ENCODE results near the gene PPP2R5E. TPM values are rescaled to one million over a fixed set of nuclear protein-coding genes. Genes with fewer than 3 reads are reported as not detected.

PPP2R5E gene
- total and polyA plus RNA-seq, 11 donors: 6.2 to 44.2 (median 31.3) TPM

GRCh38 chr14:63493246-63493645 lies 49.9 kb downstream of the PPP2R5E start:
- ATAC-seq: peak; percentile 40 to 75 (median 62)
- no peak for DNase-seq
- H3K4me1 ChIP-seq: peaks cover 0 to 56% (median 18%) of the 10 kb centered on the region in 12 donors
- 40 to 65% (median 60%) methylated on average over 7 of the region's 7 CpGs for WGBS, 4 donors
- no peaks in the 10 kb centered on the region for H3K36me3 ChIP-seq
- H3K27me3 ChIP-seq: no peaks in the 10 kb centered on the region
- H3K27ac ChIP-seq: peak overlapping the region in 1 of 12 donors; percentile 4
- H3K9me3 ChIP-seq: no peaks in the 10 kb centered on the region
- H3K4me3 ChIP-seq: no peak overlapping the region
- intact Hi-C loops (cut with DNase I): loop anchor here in 1 of 10 donors (5.0 kb wide), 1 partner anchor 49 kb away; the partner anchor contains the start of gene PPP2R5E
- TF ChIP-seq POLR2A (IDR thresholded peaks at IDR 0.05): no peak
- TF ChIP-seq CTCF (IDR thresholded peaks at IDR 0.05): peak in 3 of 12 donors; percentile 8 to 16 (median 16)

- intact Hi-C loops (cut with DNase I): loop anchor here in 1 of 10 donors (5.0 kb wide), 1 partner anchor 50 kb away; the partner anchor contains the start of gene PPP2R5E
- Histone ChIP-seq H3K4me3 (no peak overlapping the region), H3K27me3 (no peaks in the 10 kb centered on the region), H3K27ac (no peak overlapping the region), H3K9me3 (no peaks in the 10 kb centered on the region), H3K4me1 (peaks cover 0 to 49% (median 18%) of the 10 kb centered on the region in 12 donors), H3K36me3 (no peaks in the 10 kb centered on the region)
- DNase-seq (no peak), ATAC-seq (peak in 2 of 4 donors; percentile 12 to 24)
- TF ChIP-seq POLR2A (IDR thresholded peaks at IDR 0.05) (no peak), CTCF (IDR thresholded peaks at IDR 0.05) (no peak)
Observed at GRCh38 chr14:63492391-63492790, 50.8 kb downstream of the PPP2R5E start.

- Histone ChIP-seq H3K36me3 (no peaks in the 10 kb centered on the region), H3K4me3 (no peak overlapping the region), H3K9me3 (no peaks in the 10 kb centered on the region), H3K4me1 (peaks cover 0 to 50% (median 22%) of the 10 kb centered on the region in 12 donors), H3K27ac (no peak overlapping the region), H3K27me3 (no peaks in the 10 kb centered on the region)
- no peak for DNase-seq
- WGBS, 4 donors: 53 to 95% (median 92%) methylated on average over 1 of the region's 1 CpG
- intact Hi-C loops (cut with DNase I): no loop called here
- ATAC-seq: no peak
- TF ChIP-seq POLR2A (IDR thresholded peaks at IDR 0.05): no peak
- no peak for TF ChIP-seq CTCF (IDR thresholded peaks at IDR 0.05)
Observed at GRCh38 chr14:63487724-63488123, 55.5 kb downstream of the PPP2R5E start.

GRCh38 chr14:63486738-63487137 lies 56.4 kb downstream of the PPP2R5E start:
- H3K36me3 ChIP-seq: no peaks in the 10 kb centered on the region
- TF ChIP-seq POLR2A (IDR thresholded peaks at IDR 0.05) (no peak), CTCF (IDR thresholded peaks at IDR 0.05) (no peak)
- H3K9me3 ChIP-seq: no peaks in the 10 kb centered on the region
- no peak for ATAC-seq
- intact Hi-C loops (cut with DNase I): no loop called here
- no peak overlapping the region for H3K27ac ChIP-seq
- H3K4me1 ChIP-seq: peaks cover 0 to 40% (median 14%) of the 10 kb centered on the region in 12 donors
- DNase-seq: no peak
- no peaks in the 10 kb centered on the region for H3K27me3 ChIP-seq
- H3K4me3 ChIP-seq: no peak overlapping the region
